Mesothelial cell of epicardium (in vitro differentiated cells): ENCODE measurements around the gene GLA. TPM values are rescaled to one million over a fixed set of nuclear protein-coding genes. Genes with fewer than 3 reads are reported as not detected.

Experiments
- DNase-seq, 2 experiments: peaks; one replicate each; pipeline ENCODE4 v3.0.0; 2021; ENCODE audit warnings: low spot score in 2 of 2; ENCODE audit not compliant: unreplicated experiment in 2 of 2
- H3K27ac Mint-ChIP-seq: 2 replicates; pipeline ENCODE4 v1.8.0; 2021; ENCODE audit warnings: mixed read lengths
- H3K27me3 Mint-ChIP-seq: 2 replicates; pipeline ENCODE4 v1.8.0; 2021; ENCODE audit warnings: low read depth, mixed read lengths
- H3K36me3 Mint-ChIP-seq: 2 replicates; pipeline ENCODE4 v1.8.0; 2021; ENCODE audit warnings: mixed read lengths
- H3K4me1 Mint-ChIP-seq: 2 replicates; pipeline ENCODE4 v1.8.0; 2021; ENCODE audit warnings: mixed read lengths
- H3K4me3 Mint-ChIP-seq: 2 replicates; pipeline ENCODE4 v1.8.0; 2021; ENCODE audit warnings: mild to moderate bottlenecking, moderate library complexity, mixed read lengths
- H3K9me3 Mint-ChIP-seq: 2 replicates; pipeline ENCODE4 v1.8.0; 2021; ENCODE audit warnings: mixed read lengths
- total RNA-seq: library from RNA; stranded (reverse); gene quantifications from 3 replicates; pipeline ENCODE4 v1.2.1, GENCODE V29; 2021
- TF ChIP-seq, protein P1 (sequence below): fragments of 200-600 bp; sonication (generic); IDR thresholded peaks from one replicate; pipeline ENCODE4 v1.5.0; 2021; ENCODE audit warnings: antibody characterized with exemption; ENCODE audit not compliant: unreplicated experiment

The GLA gene
- total RNA-seq, 1 donor from 2014 or later, result 25.0 TPM

- H3K27ac Mint-ChIP-seq, result no peak overlapping the region
- no peak overlapping the region for H3K4me3 Mint-ChIP-seq
- TF ChIP-seq, protein P1, sequence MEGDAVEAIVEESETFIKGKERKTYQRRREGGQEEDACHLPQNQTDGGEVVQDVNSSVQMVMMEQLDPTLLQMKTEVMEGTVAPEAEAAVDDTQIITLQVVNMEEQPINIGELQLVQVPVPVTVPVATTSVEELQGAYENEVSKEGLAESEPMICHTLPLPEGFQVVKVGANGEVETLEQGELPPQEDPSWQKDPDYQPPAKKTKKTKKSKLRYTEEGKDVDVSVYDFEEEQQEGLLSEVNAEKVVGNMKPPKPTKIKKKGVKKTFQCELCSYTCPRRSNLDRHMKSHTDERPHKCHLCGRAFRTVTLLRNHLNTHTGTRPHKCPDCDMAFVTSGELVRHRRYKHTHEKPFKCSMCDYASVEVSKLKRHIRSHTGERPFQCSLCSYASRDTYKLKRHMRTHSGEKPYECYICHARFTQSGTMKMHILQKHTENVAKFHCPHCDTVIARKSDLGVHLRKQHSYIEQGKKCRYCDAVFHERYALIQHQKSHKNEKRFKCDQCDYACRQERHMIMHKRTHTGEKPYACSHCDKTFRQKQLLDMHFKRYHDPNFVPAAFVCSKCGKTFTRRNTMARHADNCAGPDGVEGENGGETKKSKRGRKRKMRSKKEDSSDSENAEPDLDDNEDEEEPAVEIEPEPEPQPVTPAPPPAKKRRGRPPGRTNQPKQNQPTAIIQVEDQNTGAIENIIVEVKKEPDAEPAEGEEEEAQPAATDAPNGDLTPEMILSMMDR, result no peak
- peaks cover 12% of the 10 kb centered on the region for H3K9me3 Mint-ChIP-seq
- H3K36me3 Mint-ChIP-seq, result no peaks in the 10 kb centered on the region
- DNase-seq, result no peak
- H3K27me3 Mint-ChIP-seq, result peaks cover 3% of the 10 kb centered on the region
- H3K4me1 Mint-ChIP-seq, result no peaks in the 10 kb centered on the region
Observed at GRCh38 chrX:101365301-101365795, 42.4 kb downstream of the GLA start.

GRCh38 chrX:101362757-101363156, 45.0 kb downstream of the GLA start:
- Mint-ChIP-seq H3K27ac (no peak overlapping the region), H3K4me1 (no peaks in the 10 kb centered on the region), H3K27me3 (no peaks in the 10 kb centered on the region), H3K36me3 (no peaks in the 10 kb centered on the region), H3K4me3 (no peak overlapping the region), H3K9me3 (peaks cover 4% of the 10 kb centered on the region)
- DNase-seq, result no peak
- TF ChIP-seq, protein P1, result no peak

DNA sequence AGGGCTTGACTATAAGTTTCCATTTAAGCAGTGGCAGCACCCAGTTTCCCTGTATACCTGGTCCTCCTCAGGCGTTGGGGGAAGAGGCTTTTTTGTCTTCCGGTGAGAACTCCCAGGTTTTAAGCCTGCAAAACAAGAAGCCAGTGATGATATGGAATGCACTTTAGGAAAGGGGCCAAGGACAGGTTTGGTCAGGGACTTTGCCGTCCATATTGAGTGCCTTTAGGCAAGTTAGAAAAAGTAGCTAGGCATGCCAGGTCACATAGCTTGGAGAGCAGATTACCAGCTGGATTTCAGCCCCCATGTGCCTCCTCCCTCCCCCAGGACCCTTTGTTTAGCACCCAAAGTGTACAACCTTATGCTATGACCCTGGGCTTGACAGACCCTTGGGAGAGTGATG, 45.6 kb downstream of the GLA start:
- H3K4me3 Mint-ChIP-seq, result no peak overlapping the region
- H3K9me3 Mint-ChIP-seq, result peaks cover 5% of the 10 kb centered on the region
- no peaks in the 10 kb centered on the region for H3K27me3 Mint-ChIP-seq
- no peak for DNase-seq
- H3K4me1 Mint-ChIP-seq, result no peaks in the 10 kb centered on the region
- H3K36me3 Mint-ChIP-seq, result no peaks in the 10 kb centered on the region
- no peak overlapping the region for H3K27ac Mint-ChIP-seq
- TF ChIP-seq, protein P1, result no peak

DNA sequence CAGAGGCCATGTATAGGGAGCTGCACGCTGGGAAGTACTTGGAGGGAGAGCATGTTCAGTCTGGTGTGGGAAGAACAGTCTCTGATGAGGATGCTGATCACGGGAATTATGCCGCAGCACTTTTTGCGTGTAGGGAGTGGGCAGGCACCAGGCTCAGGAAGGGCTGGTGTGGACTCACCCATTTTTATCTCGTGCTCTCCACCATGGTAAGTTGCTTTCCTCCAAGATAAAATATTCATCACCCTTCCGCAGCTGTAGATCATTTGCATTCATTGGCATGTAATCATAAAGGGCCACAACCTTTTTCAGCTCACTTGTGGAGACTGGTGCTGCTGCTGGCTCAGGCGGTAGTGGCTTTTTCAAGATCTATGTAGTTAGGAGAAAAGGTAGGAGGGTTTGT, 47.3 kb downstream of the GLA start:
- H3K4me3 Mint-ChIP-seq, result no peak overlapping the region
- peaks cover 16% of the 10 kb centered on the region for H3K9me3 Mint-ChIP-seq
- no peaks in the 10 kb centered on the region for H3K4me1 Mint-ChIP-seq
- TF ChIP-seq, protein P1, result no peak
- H3K27me3 Mint-ChIP-seq, result no peaks in the 10 kb centered on the region
- H3K27ac Mint-ChIP-seq, result no peak overlapping the region
- no peak for DNase-seq
- no peaks in the 10 kb centered on the region for H3K36me3 Mint-ChIP-seq

- Mint-ChIP-seq H3K4me3 (no peak overlapping the region), H3K9me3 (peaks cover 19% of the 10 kb centered on the region)
Observed at GRCh38 chrX:101359966-101360365, 47.8 kb downstream of the GLA start.

More at GRCh38 chrX:101359966-101360365, 47.8 kb downstream of the GLA start:
- H3K27ac Mint-ChIP-seq, result no peak overlapping the region
- TF ChIP-seq, protein P1, result no peak
- no peaks in the 10 kb centered on the region for H3K27me3 Mint-ChIP-seq
- H3K4me1 Mint-ChIP-seq, result no peaks in the 10 kb centered on the region
- DNase-seq, result no peak
- H3K36me3 Mint-ChIP-seq, result no peaks in the 10 kb centered on the region
